GM19452 (cell line): ENCODE results near the gene TBX10.
"Not testable (repeated sequence)": the region's sequence is repeated elsewhere in the genome, so short reads cannot be mapped to it uniquely, and the experiment has no call there.

Source experiments
- ATAC-seq: cut with Tn5 transposase; IDR thresholded peaks from one replicate; pipeline ENCODE4 v1.9.1; 2021; ENCODE audit not compliant: unreplicated experiment

The TBX10 gene

GRCh38 chr11:67604815-67605214 lies 34.7 kb downstream of the TBX10 start:
- ATAC-seq, result no peak

- not testable (repeated sequence) for ATAC-seq
These were observed 35.4 kb downstream of the TBX10 start for GRCh38 chr11:67604119-67604518.

- no peak for ATAC-seq
These were observed 38.5 kb downstream of the TBX10 start for GRCh38 chr11:67601098-67601497.

GRCh38 chr11:67600324-67601029 lies 39.1 kb downstream of the TBX10 start:
- peak; percentile 67 for ATAC-seq

- no peak for ATAC-seq
These were observed 40.4 kb downstream of the TBX10 start for GRCh38 chr11:67599149-67599548.

- not testable (repeated sequence) for ATAC-seq
These were observed 41.6 kb downstream of the TBX10 start for GRCh38 chr11:67597963-67598362.

- ATAC-seq, result not testable (repeated sequence)
These were observed 42.1 kb downstream of the TBX10 start for GRCh38 chr11:67597458-67597857.

GRCh38 chr11:67596753-67597300 lies 42.7 kb downstream of the TBX10 start:
- no peak for ATAC-seq

- ATAC-seq, result no peak
These were observed 45.1 kb downstream of the TBX10 start for GRCh38 chr11:67594480-67594879.

GRCh38 chr11:67593565-67593905 lies 46.0 kb downstream of the TBX10 start:
- ATAC-seq, result no peak

- no peak for ATAC-seq
These were observed 46.5 kb downstream of the TBX10 start for GRCh38 chr11:67592880-67593564.

GRCh38 chr11:67588899-67589415 lies 50.6 kb downstream of the TBX10 start:
- ATAC-seq, result not testable (repeated sequence)

GRCh38 chr11:67588136-67588503 lies 51.4 kb downstream of the TBX10 start:
- ATAC-seq, result peak; percentile 27

GRCh38 chr11:67586568-67587250 lies 52.9 kb downstream of the TBX10 start:
- ATAC-seq, result no peak

GRCh38 chr11:67585911-67586310 lies 53.7 kb downstream of the TBX10 start:
- no peak for ATAC-seq

GRCh38 chr11:67584881-67585873 lies 54.4 kb downstream of the TBX10 start:
- no peak for ATAC-seq

- peak; percentile 1 for ATAC-seq
These were observed 55.2 kb downstream of the TBX10 start for GRCh38 chr11:67584205-67584880.

- peak; percentile 55 for ATAC-seq
These were observed 56.0 kb downstream of the TBX10 start, which contains the start of gene GSTP1 for GRCh38 chr11:67583247-67584204. Gene GSTP1 (plus strand): TSS chr11:67583812. CDS start chr11:67583844, 32 bp downstream.

GRCh38 chr11:67582011-67582410 lies 57.6 kb downstream of the TBX10 start:
- no peak for ATAC-seq
